Suppressor macrophage treated with lipopolysaccharide for 1 hour (primary cell): ENCODE results near the gene PAQR5.
"Not testable (repeated sequence)": the region's sequence is repeated elsewhere in the genome, so short reads cannot be mapped to it uniquely, and the experiment has no call there.

Experiments used
- DNase-seq, 3 donors: peaks; one replicate each; pipeline ENCODE4 v3.0.0-alpha.2; 2020 to 2022

PAQR5 gene

GRCh38 chr15:69293741-69294615 is 4.7 kb upstream of the PAQR5 start:
- no peak for DNase-seq

GRCh38 chr15:69296606-69297005 is 2.1 kb upstream of the PAQR5 start:
- no peak for DNase-seq

- no peak for DNase-seq
These were observed 914 bp upstream of the PAQR5 start for GRCh38 chr15:69297642-69298353.

- no peak for DNase-seq
These were observed 387 bp upstream of the PAQR5 start for GRCh38 chr15:69298354-69298696.

GRCh38 chr15:69299451-69299886 is 757 bp downstream of the PAQR5 start:
- DNase-seq, result no peak

GRCh38 chr15:69299943-69300588 is 1.4 kb downstream of the PAQR5 start:
- DNase-seq, result no peak

GRCh38 chr15:69301101-69301500 is 2.4 kb downstream of the PAQR5 start:
- DNase-seq, result not testable (repeated sequence)

- not testable (repeated sequence) for DNase-seq
These were observed 3.4 kb downstream of the PAQR5 start for GRCh38 chr15:69302087-69302486.

- DNase-seq, result no peak
These were observed 4.2 kb downstream of the PAQR5 start for GRCh38 chr15:69302929-69303328.

- peak in 1 of 3 donors; percentile 28 for DNase-seq
These were observed 4.8 kb downstream of the PAQR5 start for GRCh38 chr15:69303337-69304181.

GRCh38 chr15:69304182-69304545 is 5.5 kb downstream of the PAQR5 start:
- DNase-seq, result peak; percentile 74 to 84 (median 82)

GRCh38 chr15:69305204-69305931 is 6.7 kb downstream of the PAQR5 start:
- peak; percentile 90 to 91 (median 91) for DNase-seq

GRCh38 chr15:69305933-69306568 is 7.3 kb downstream of the PAQR5 start:
- DNase-seq, result no peak

GRCh38 chr15:69307939-69308338 is 9.2 kb downstream of the PAQR5 start:
- no peak for DNase-seq

- DNase-seq, result no peak
These were observed 10.2 kb downstream of the PAQR5 start for GRCh38 chr15:69308949-69309348.

GRCh38 chr15:69311319-69311721 is 12.6 kb downstream of the PAQR5 start:
- DNase-seq, result peak; percentile 44 to 58 (median 57)

- DNase-seq, result peak in 1 of 3 donors; percentile 23
These were observed 14.8 kb downstream of the PAQR5 start for GRCh38 chr15:69313432-69314000.

- DNase-seq, result peak in 2 of 3 donors; percentile 40 to 53
These were observed 15.4 kb downstream of the PAQR5 start for GRCh38 chr15:69314131-69314530.

GRCh38 chr15:69314736-69315135 is 16.0 kb downstream of the PAQR5 start:
- no peak for DNase-seq

- DNase-seq, result no peak
These were observed 16.8 kb downstream of the PAQR5 start for GRCh38 chr15:69315402-69316110.
